ENCODE data around the gene PHOX2A. TPM values are rescaled to one million over a fixed set of nuclear protein-coding genes. Genes with fewer than 3 reads are reported as not detected.

Gene PHOX2A
- total and polyA plus RNA-seq, 2 of the 13 experiments (the other 11 are each of a cell fraction or from before 2014, with no cell fraction given): not detected

DNA sequence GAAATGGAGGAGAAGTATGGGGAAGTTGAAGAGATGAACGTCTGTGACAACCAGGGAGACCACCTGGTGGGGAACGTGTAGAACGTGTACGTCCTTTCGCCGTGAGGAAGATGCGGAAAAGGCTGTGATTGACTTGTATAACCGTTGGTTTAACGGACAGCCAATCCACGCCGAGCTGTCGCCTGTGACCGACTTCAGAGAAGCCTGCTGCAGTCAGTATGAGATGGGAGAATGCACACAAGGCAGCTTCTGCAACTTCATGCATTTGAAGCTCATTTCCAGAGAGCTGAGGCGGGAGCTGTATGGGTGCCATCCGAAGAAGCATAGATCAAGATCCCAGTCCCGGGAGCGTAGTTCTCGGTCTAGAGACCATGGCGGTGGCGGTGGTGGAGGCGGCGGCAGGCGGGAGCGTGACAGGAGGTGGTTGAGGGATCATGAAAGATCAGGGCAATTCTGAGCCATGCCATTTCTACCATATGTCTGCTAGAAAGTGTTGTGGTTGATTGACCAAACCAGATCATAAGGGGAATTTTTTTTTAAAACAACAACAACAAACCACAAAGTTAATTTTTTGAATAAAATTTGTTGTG lies 36.8 kb upstream of the PHOX2A start:
- intact Hi-C loops (cut with micrococcal nuclease; ENCODE audit: unreplicated experiment) (no loop called here), in situ Hi-C loops (cut with HindIII; ENCODE audit: extremely low pct_ligation_motif_present, low pct_unique_long_range_greater_than_20kb) (no loop called here)
- Histone ChIP-seq H3K9ac (ENCODE audit: insufficient read depth, low read depth, low read length) (no peak overlapping the region), H3K4me1 (ENCODE audit: insufficient read depth, low read length) (no peaks in the 10 kb centered on the region), H3K79me2 (ENCODE audit: insufficient read depth, low read length) (no peaks in the 10 kb centered on the region), H3K36me3 (replicated peaks in 1 of 2; ENCODE audit: control insufficient read depth in 1 of 2, insufficient read depth in 2 of 2, low read length in 2 of 2) (no peaks in the 10 kb centered on the region), H3K4me3 (replicated peaks in 1 of 3; ENCODE audit: insufficient read depth in 1 of 3, low read depth in 2 of 3, low read length in 3 of 3) (no peak overlapping the region), H3K9me3 (ENCODE audit: low read length) (no peaks in the 10 kb centered on the region), H3K27me3 (ENCODE audit: control insufficient read depth in 1 of 2, insufficient read depth in 2 of 2, low read length in 2 of 2) (peaks cover 0 to 1% of the 10 kb centered on the region in 2 experiments; a peak in 1 of 5 replicates), H4K20me1 (ENCODE audit: insufficient read depth, low read length) (no peaks in the 10 kb centered on the region), H2AFZ (ENCODE audit: low read length) (no peak overlapping the region), H3K27ac (ENCODE audit: extremely low read length, insufficient read depth, low read length) (no peak overlapping the region), H3K4me2 (ENCODE audit: low read depth, low read length) (no peak overlapping the region)
- ATAC-seq (no peak), FAIRE-seq (no peak), DNase-seq (ENCODE audit: low spot score) (no peak)
- TF ChIP-seq, protein P1, sequence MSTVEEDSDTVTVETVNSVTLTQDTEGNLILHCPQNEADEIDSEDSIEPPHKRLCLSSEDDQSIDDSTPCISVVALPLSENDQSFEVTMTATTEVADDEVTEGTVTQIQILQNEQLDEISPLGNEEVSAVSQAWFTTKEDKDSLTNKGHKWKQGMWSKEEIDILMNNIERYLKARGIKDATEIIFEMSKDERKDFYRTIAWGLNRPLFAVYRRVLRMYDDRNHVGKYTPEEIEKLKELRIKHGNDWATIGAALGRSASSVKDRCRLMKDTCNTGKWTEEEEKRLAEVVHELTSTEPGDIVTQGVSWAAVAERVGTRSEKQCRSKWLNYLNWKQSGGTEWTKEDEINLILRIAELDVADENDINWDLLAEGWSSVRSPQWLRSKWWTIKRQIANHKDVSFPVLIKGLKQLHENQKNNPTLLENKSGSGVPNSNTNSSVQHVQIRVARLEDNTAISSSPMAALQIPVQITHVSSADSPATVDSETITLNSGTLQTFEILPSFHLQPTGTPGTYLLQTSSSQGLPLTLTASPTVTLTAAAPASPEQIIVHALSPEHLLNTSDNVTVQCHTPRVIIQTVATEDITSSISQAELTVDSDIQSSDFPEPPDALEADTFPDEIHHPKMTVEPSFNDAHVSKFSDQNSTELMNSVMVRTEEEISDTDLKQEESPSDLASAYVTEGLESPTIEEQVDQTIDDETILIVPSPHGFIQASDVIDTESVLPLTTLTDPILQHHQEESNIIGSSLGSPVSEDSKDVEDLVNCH (CRISPR knock-in tag; IDR thresholded peaks at IDR 0.05): no peak
- TF ChIP-seq ZNF30 (CRISPR knock-in tag; IDR thresholded peaks at IDR 0.05) (no peak), MXD4 (CRISPR knock-in tag; IDR thresholded peaks at IDR 0.05) (no peak), ZNF354B (CRISPR knock-in tag; IDR thresholded peaks at IDR 0.05) (no peak)
- TF ChIP-seq, protein P2, sequence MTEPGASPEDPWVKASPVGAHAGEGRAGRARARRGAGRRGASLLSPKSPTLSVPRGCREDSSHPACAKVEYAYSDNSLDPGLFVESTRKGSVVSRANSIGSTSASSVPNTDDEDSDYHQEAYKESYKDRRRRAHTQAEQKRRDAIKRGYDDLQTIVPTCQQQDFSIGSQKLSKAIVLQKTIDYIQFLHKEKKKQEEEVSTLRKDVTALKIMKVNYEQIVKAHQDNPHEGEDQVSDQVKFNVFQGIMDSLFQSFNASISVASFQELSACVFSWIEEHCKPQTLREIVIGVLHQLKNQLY (CRISPR knock-in tag; IDR thresholded peaks at IDR 0.05): no peak
- ChIA-PET POLR2A (no interaction called here), CTCF (ENCODE audit: low intra/inter-chr PET ratio, low total read pairs) (no interaction called here)
- BruUV-seq (replicated peaks): no TSS peak
- 77% methylated on average over 24 of the region's 24 CpGs for WGBS (ENCODE audit: low lambda C conversion rate)

DNA sequence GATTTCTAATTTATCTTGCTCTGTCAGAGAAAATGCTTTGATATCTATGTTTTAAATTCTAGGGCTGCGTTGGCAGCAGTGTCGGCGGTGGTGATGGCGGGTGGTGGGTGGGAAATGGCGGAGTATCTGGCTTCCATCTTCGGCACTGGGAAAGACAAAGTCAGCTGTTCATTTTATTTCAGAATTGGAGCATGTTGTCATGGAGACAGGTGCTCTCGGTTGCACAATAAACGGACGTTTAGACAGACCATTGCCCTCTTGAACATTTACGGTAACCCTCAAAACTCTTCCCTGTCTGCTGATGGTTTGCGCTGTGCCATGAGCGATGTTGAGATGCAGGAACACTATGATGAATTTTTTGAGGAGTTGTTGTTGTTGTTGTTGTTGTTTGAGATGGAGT lies 36.1 kb upstream of the PHOX2A start:
- ChIA-PET POLR2A (no interaction called here), CTCF (ENCODE audit: low intra/inter-chr PET ratio, low total read pairs) (no interaction called here)
- no TSS peak for BruUV-seq (replicated peaks)
- Histone ChIP-seq H2AFZ (ENCODE audit: low read length) (no peak overlapping the region), H4K20me1 (ENCODE audit: insufficient read depth, low read length) (no peaks in the 10 kb centered on the region), H3K27ac (ENCODE audit: extremely low read length, insufficient read depth, low read length) (no peak overlapping the region), H3K36me3 (replicated peaks in 1 of 2; ENCODE audit: control insufficient read depth in 1 of 2, insufficient read depth in 2 of 2, low read length in 2 of 2) (no peaks in the 10 kb centered on the region), H3K4me2 (ENCODE audit: low read depth, low read length) (no peak overlapping the region), H3K27me3 (ENCODE audit: control insufficient read depth in 1 of 2, insufficient read depth in 2 of 2, low read length in 2 of 2) (peaks cover 0 to 1% of the 10 kb centered on the region in 2 experiments; a peak in 1 of 5 replicates), H3K79me2 (ENCODE audit: insufficient read depth, low read length) (no peaks in the 10 kb centered on the region), H3K4me1 (ENCODE audit: insufficient read depth, low read length) (no peaks in the 10 kb centered on the region), H3K9ac (ENCODE audit: insufficient read depth, low read depth, low read length) (no peak overlapping the region), H3K9me3 (ENCODE audit: low read length) (no peaks in the 10 kb centered on the region), H3K4me3 (replicated peaks in 1 of 3; ENCODE audit: insufficient read depth in 1 of 3, low read depth in 2 of 3, low read length in 3 of 3) (no peak overlapping the region)
- in situ Hi-C loops (cut with HindIII; ENCODE audit: extremely low pct_ligation_motif_present, low pct_unique_long_range_greater_than_20kb) (no loop called here), intact Hi-C loops (cut with micrococcal nuclease; ENCODE audit: unreplicated experiment) (no loop called here)
- DNase-seq (ENCODE audit: low spot score): no peak
- FAIRE-seq: no peak
- 60% methylated on average over 11 of the region's 12 CpGs for WGBS (ENCODE audit: low lambda C conversion rate)
- TF ChIP-seq ZNF343 (CRISPR knock-in tag; IDR thresholded peaks at IDR 0.05): no peak
- TF ChIP-seq CEBPB (IDR thresholded peaks at IDR 0.05; ENCODE audit: borderline replicate concordance, low read depth, low read length): peak; percentile 51; the same call in 1 of the 2 replicates
- ATAC-seq: no peak
